LoVo (cell line): ENCODE results near the gene COMTD1.
"Not testable (repeated sequence)": the region's sequence is repeated elsewhere in the genome, so short reads cannot be mapped to it uniquely, and the experiment has no call there.

ENCODE experiments used
- DNase-seq: peaks from one replicate; pipeline ENCODE4 v3.0.0-alpha.2; 2016; ENCODE audit warnings: low spot score

COMTD1 gene

GRCh38 chr10:75223507-75223906 is 12.2 kb downstream of the COMTD1 start:
- DNase-seq = no peak

DNA sequence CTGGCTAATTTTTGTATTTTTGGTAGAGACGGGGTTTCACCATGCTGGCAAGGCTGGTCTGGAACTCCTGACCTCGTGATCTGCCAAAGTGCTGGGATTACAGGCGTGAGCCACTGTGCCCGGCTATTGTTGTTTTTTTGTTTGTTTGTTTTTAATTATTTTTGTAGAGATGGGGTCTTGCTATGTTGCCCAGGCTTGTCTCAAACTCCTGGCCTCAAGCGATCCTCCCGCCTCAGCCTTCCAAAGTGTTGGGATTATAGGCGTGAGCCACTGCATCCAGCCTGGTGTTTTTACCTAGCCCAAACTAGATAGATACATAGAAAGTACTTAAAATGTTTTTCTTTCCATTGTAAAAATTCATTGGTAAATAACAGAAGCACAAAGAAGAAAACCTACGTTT is 14.3 kb downstream of the COMTD1 start:
- DNase-seq = not testable (repeated sequence)

- no peak for DNase-seq
These were observed 15.5 kb downstream of the COMTD1 start for GRCh38 chr10:75220274-75220673.

- DNase-seq = no peak
These were observed 23.4 kb downstream of the COMTD1 start for GRCh38 chr10:75212343-75212742.

- DNase-seq = peak; percentile 50
These were observed 24.6 kb downstream of the COMTD1 start for GRCh38 chr10:75211007-75211691.

DNA sequence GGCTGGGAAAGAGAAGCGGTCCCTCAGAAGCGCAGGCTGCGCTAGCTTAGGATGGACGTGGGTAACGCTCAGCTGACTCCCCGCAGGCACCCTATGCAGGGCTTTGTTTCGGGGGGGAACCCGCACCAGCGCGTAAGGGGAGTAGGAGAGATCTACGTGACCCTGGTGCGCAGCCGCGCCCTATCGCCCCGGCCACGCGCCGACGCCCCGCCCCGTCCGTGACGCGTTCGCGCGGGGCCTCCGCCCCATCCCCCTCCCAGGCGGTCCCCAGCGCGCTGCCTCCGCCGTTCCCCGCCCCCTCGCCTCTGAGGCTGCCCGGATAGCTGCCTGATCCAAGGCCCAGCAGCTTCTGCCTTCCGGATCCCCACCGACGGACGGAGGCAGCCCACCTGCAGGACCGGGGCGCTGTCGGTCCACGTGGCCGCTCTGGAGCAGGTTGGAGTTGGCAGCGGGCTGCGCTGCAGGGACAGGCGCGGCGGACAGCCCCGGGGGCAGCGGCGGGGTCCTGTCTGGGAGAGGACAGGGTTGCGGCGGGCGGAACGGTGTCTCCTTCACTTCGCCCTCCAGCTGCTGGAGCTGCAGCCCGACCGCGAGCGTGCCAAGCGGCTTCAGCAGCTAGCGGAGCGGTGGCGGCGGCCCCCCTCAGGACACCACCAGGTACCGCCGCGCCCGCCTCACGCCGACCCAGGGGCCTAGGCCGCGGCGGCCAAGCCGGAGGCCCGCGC is 25.3 kb downstream of the COMTD1 start, which contains the start of gene VDAC2:
TSS of gene VDAC2 (plus strand) at position 515 of the 725 bp plus-strand sequence. CDS start 363 bp downstream, outside the sequence.
- DNase-seq = peak; percentile 90

- peak; percentile 49 for DNase-seq
These were observed 25.9 kb downstream of the COMTD1 start for GRCh38 chr10:75209921-75210281.

DNA sequence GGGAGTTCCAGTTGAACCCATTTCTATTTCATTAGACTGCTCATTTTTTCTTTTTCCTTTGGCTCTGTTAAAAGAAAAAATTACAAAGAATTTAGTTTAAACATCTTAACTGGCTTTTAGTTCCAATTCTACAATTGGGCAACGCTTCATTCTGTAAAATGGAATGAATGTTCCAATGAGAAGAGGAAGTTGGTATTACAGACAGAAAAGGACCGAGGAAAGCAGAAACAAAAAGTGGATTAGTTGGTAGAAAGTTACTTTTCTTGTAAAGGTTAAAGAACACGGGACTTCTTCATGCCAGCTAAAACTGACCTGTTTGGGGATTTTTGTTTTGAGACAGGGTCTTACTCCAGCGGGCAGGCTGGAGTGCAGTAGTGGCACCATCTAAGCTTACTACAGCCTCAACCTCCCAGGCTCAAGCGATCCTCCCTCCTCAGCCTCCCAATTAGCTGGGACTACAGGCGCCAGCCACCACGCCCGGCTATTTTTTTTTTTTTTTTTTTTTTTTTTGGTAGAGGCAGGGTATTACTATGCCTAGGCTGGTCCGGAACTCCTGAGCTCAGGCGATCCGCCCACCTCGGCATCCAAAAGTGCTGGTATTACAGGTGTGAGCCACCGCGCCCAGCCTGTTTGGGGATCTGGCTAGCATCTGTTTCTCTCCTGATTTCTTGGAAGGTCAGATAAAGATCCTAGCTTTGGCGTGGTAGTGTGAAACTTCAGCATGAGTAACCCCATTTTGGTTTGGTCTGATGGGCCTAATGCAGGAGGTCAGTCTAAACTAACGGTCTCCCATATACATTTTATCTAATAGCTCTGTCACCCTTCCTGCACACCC is 26.5 kb downstream of the COMTD1 start:
- no peak for DNase-seq

DNA sequence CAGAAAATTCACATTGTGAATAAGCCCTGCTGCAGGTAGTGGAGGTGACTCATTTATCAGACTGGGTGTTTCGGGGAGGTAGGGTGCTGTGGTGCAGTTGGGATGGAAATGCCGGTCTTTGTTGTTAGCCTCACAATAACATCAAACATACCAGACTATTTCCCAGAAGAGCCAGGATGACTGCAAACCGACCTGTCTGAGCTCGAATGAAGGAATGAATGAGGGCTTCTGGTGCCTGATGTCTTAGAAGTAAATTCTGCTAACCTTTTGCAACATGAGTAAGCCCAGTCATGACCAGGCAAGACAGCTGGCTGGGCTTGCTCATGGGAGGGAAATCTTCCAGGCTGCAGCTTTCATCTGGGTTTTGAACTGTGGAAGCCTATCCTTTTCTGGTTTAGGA is 27.6 kb downstream of the COMTD1 start:
- no peak for DNase-seq

- DNase-seq = no peak
These were observed 28.0 kb downstream of the COMTD1 start for GRCh38 chr10:75207857-75208144.

DNA sequence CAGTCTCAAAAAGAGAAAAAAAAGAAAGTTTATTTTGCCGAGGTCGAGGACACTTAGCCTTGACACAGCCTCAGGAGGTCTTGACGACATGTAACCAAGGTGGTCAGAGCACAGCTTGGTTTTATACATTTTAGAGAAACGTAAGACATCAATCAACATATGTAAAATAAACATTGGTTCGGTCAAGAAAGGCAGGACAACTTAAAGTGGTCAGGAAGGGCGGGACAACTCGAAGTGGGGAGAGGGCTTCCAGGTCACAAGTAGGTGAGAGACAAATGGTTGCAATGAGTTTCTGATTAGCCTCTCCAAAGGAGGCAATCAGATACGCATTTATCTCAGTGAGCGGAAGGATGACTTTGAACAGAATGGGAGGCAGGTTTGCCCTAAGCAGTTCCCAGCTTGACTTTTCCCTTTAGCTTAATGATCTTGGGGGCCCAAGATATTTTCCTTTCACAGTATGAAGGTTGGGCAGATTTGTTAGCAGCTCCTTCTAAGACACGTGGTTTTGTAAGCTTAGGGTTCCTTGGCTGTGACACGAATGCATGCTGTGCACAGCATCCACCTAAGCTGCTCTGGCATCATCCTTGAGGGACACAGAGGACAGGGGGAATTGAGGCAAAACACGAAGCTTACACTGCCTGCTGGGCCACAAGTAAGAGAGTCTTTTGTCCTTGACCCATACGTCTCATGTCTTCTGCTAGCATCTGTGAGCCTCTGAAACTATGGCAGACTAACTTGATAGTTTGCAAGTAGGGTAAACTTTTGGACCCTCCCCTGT is 28.5 kb downstream of the COMTD1 start:
- DNase-seq = no peak

DNA sequence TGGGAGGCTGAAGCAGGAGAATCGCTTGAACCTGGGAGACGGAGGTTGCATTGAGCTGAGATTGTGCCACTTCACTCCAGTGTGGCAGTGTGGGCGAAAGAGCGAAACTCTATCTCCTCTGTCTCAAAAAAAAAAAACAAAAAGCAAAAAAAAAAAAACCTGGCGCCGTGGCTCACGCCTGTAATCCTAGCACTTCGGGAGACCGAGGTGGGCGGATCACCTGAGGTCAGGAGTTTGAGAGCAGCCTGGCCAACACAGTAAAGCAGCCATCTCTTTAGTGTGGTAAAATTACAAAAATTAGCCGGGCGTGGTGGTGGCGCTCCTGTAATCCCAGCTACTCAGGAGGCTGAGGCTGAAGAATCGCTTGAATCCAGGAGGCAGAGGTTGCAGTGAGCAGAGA is 29.1 kb downstream of the COMTD1 start:
- not testable (repeated sequence) for DNase-seq

DNA sequence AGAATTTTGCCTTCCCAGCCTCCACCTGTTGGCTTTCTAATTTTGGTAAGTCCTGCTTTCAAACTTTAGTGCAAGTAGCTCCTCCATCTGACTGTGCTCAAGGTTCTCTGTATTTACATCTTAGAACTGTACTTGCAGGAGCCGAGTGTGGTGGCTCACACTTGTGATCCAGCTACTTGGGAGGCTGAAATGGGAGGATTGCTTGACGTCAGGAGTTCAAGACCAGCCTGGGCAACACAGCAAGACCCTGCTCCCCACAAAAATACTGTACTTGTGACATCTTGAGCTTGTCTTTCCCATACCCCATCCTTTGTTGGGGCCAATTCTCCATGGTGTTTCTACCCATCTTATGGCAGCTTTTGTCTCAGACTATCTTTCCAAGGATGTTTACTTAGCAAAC is 29.8 kb downstream of the COMTD1 start:
- no peak for DNase-seq

DNA sequence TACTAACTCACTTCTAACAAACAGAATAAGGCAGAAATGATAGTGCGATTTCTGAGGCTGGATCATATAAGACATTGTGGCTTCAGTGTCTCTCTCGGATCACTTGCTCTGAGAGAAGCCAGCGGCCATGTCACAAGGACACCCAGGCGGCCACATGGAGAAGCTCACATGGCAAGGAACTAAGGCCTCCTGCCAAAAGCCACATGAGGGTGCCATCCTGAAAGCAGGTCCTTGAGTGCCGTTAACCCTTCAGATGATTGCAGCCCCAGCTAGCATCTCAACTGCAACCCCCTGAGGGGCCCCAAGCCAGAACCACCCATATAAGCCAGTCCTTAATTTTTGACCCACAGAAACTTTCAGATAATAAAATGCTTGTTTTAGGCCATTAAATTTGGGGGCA is 32.0 kb downstream of the COMTD1 start:
- DNase-seq = no peak

DNA sequence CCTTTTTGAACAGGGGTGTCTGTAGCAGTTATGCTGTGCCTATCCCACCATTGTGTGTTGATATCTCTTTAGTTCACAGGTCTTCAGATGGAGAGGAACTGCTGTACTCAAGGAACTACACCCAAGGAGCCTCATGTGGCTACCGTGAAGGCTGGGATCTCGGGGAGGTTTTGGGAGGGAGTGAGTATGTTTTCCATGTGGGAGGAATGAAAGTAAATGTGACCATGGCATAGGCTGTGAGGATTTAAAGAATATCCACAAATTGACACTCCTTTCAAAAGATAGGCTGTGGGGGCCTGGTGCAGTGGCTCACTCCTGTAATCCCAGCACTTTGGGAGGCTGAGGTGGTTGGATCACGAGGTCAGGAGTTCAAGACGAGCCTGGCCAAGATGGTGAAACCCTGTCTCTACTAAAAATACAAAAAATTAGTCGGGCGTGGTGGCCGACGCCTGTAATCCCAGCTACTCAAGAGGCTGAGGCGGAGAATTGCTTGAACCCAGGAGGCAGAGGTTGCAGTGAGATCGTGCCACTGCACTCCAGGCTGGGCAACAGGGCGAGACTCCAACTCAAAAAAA is 32.6 kb downstream of the COMTD1 start:
- DNase-seq = not testable (repeated sequence)

DNA sequence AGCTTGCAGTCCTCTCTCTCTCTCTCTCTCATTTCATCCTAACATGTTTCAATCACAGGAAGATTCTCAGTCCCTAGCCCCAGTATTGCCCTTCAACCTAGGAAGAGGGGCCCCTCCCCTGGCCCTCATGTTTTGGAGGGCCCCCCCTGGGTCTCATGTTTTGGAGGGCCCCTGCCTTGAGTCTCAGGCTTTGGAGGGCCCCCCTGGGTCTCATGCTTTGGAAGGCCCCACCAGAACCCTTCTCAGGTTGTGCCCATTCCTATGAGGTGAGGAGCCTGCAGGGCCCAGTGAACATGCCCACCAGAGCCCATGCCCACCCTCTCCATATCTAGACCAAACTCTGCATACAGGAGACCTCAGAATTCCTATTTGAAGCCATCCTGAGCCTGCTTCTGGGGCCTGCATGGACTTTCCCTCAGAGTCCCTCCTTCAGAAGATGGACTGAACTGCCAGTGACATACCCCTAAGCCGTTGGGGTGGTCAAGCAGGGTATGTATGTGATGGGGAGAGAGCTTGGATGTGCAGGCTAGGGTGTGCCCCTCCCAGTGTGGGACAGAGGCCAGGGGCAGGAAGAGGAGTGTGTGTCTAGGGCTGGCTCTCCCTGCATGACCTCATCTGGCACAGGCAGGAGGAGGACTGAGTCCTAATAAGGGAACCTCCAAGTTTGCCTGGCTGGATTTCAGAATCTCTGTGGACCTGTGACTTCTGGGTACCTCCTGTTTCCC is 33.3 kb downstream of the COMTD1 start:
- DNase-seq = peak; percentile 49

DNA sequence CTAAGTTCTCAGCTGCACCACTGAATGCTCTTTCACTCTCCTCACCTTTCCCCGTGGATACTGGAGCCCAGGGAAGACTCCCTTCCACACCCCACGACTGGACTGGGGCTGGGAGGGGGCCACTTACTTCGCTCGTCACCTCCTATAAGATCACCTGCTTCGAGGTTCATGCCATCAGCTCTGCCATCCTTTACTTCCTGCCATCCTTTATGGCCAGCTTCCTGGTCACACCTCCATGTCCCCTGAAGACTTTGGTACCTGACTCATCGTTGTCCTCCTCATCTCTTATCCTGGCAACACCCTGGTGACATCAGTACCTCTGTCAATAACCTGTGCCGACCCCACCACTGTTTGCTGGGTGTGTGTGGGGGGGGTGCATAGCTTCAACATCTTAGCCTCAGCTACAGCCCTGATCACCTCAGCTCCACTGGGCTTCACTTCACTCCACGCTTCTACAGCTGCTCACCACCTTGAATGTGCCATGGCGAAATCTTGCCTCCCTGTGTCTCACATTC is 33.9 kb downstream of the COMTD1 start:
- DNase-seq = peak; percentile 74

GRCh38 chr10:75199949-75200348 is 35.8 kb downstream of the COMTD1 start:
- not testable (repeated sequence) for DNase-seq

DNA sequence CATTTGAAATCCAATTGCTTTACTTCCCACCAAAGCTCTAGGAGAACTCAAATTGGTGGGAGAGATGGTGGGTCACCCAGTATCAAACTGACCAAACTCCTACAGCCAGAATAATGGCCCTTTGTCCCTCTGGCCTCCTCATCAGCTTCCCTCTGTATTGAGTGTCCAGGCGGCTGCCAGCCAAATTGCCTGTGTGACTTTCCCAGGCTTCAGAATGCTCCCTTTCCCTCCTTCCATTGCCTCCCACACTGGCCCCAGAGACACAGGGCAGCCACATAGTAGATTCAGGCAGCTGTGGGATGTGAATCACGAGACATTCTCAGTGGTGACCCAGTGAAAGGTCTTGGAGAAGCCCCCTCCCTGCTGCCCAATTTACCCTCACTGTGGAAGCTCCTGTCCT is 37.9 kb downstream of the COMTD1 start:
- DNase-seq = no peak

DNA sequence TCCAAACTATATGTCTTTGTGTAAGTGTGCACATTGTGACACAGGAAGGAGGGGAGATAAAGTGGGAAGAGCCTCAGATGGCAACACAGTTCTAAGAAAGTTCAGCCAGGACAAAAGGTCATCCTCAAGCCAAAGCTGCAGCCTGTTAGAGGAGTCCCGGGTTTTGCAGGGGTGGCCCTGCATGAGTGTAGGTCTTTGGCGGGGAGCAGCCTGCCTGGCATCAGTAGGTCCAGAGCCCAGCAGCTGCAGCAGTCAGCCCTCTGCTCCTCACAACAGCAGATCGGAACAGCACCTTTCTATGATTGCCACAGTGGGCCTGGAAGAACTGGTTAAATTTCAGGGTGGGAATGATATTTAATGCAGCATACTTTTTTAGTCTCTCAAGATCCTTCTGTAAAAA is 38.7 kb downstream of the COMTD1 start:
- DNase-seq = no peak
